ENCODE data around the gene TMEM97. TPM values are rescaled to one million over a fixed set of nuclear protein-coding genes. Genes with fewer than 3 reads are reported as not detected.

The TMEM97 gene
- total and polyA plus RNA-seq, 5 experiments from 2014 or later, result 5.9 to 10.1 (median 7.1) TPM

GRCh38 chr17:28319598-28319935 is 567 bp downstream of the TMEM97 start:
- POLR2A ChIA-PET, result interaction anchor here (1.0 to 3.7 kb wide), 3 partner anchors 15 to 631 kb away, joined by 3 to 26 read pairs (median 17); partner anchors contain the start of genes IFT20, POLDIP2 and TNFAIP1
- ATAC-seq (no peak), DNase-seq (no peak)
- Mint-ChIP-seq H3K27me3 (peaks cover 0 to 1% (median 0%) of the 10 kb centered on the region in 5 donors), H3K9me3 (no peaks in the 10 kb centered on the region), H3K36me3 (no peaks in the 10 kb centered on the region), H3K4me3 (peak overlapping the region; percentile 87 to 95 (median 90)), H3K4me1 (peaks cover 15 to 32% (median 23%) of the 10 kb centered on the region in 4 donors), H3K27ac (peak overlapping the region in 8 of 10 donors; percentile 37 to 92 (median 88))

DNA sequence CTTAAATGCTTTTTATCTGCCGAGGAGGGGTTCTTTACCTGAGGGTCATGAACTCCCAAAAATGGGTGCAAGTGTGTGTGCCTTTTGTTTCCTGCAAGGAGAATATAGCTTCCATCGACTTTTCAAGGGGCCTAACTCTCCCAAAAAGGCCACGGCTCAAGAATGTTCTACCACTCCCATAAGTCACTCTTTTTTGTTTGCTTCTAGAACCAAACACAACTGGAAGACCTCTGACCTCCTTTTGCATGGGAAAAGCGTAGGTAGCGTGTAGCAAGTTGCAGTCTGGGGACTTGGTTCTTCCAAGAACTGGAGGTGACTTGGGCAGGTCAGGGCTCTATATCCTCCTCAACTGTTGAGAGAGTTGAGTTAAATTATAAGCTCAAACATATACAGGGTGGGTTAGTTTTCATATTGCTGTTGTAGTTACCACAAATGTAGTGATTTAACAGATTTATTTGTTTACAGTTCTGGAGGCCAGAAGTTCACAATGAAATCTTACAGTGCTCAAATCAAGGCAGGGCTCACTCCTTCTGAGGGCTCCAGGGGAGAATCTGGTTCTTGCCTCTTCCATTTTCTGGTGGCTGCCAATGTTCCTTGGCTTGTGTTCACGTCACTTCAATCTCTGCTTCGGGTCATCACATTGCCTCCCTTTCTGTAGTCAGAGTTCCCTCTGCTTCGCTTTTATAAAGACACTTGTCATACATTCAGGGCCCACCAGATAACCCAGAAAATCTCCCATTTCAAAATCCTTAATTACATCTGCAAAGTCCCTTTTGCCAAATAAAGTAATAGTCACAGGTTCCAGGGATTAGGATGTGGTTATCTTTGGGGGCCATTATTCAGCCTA is 1.4 kb downstream of the TMEM97 start:
- H3K27me3 Mint-ChIP-seq, result peaks cover 0 to 1% (median 0%) of the 10 kb centered on the region in 5 donors
- ATAC-seq, result no peak

GRCh38 chr17:28324267-28324745 is 5.3 kb downstream of the TMEM97 start:
- ATAC-seq (no peak), DNase-seq (no peak)
- H3K36me3 Mint-ChIP-seq, result peaks cover 0 to 29% (median 5%) of the 10 kb centered on the region in 3 donors
- H3K9me3 Mint-ChIP-seq, result no peaks in the 10 kb centered on the region
- POLR2A ChIA-PET, result no interaction called here
- peaks cover 7 to 17% (median 10%) of the 10 kb centered on the region in 4 donors for H3K4me1 Mint-ChIP-seq
- H3K27ac Mint-ChIP-seq, result no peak overlapping the region
- no peak overlapping the region for H3K4me3 Mint-ChIP-seq
- H3K27me3 Mint-ChIP-seq, result no peaks in the 10 kb centered on the region

More for the DNA sequence above, 1.4 kb downstream of the TMEM97 start:
- DNase-seq, result no peak
- Mint-ChIP-seq H3K36me3 (no peaks in the 10 kb centered on the region), H3K27ac (peak overlapping the region in 4 of 10 donors; percentile 14 to 72 (median 53)), H3K4me3 (peak overlapping the region; percentile 87 to 95 (median 90)), H3K9me3 (no peaks in the 10 kb centered on the region), H3K4me1 (peaks cover 15 to 32% (median 23%) of the 10 kb centered on the region in 4 donors)
- POLR2A ChIA-PET, result interaction anchor here (3.7 kb wide), 1 partner anchor 14 kb away, joined by 26 read pairs; the partner anchor contains the start of genes IFT20 and TNFAIP1

GRCh38 chr17:28324781-28325180 is 5.8 kb downstream of the TMEM97 start:
- Mint-ChIP-seq H3K9me3 (no peaks in the 10 kb centered on the region), H3K4me3 (no peak overlapping the region), H3K4me1 (peaks cover 4 to 12% (median 5%) of the 10 kb centered on the region in 4 donors), H3K27ac (no peak overlapping the region), H3K36me3 (peaks cover 0 to 34% (median 5%) of the 10 kb centered on the region in 3 donors), H3K27me3 (no peaks in the 10 kb centered on the region)
- POLR2A ChIA-PET, result no interaction called here
- no peak for ATAC-seq
- no peak for DNase-seq

- DNase-seq (no peak), ATAC-seq (no peak)
- Mint-ChIP-seq H3K27me3 (no peaks in the 10 kb centered on the region), H3K4me1 (peaks cover 0 to 8% (median 1%) of the 10 kb centered on the region in 4 donors), H3K4me3 (no peak overlapping the region), H3K27ac (no peak overlapping the region), H3K9me3 (no peaks in the 10 kb centered on the region), H3K36me3 (peaks cover 0 to 34% (median 5%) of the 10 kb centered on the region in 3 donors)
- POLR2A ChIA-PET, result no interaction called here
Measured at GRCh38 chr17:28325211-28325610, 6.2 kb downstream of the TMEM97 start.

GRCh38 chr17:28326114-28326513 is 7.1 kb downstream of the TMEM97 start:
- DNase-seq (no peak), ATAC-seq (no peak)
- no peak overlapping the region for H3K4me3 Mint-ChIP-seq
- H3K27me3 Mint-ChIP-seq, result no peaks in the 10 kb centered on the region
- POLR2A ChIA-PET, result interaction anchor here (1.6 kb wide), 1 partner anchor 9 kb away, joined by 4 read pairs; the partner anchor contains the start of genes IFT20 and TNFAIP1
- peak overlapping the region in 1 of 10 donors; percentile 15 for H3K27ac Mint-ChIP-seq
- H3K9me3 Mint-ChIP-seq, result no peaks in the 10 kb centered on the region
- H3K36me3 Mint-ChIP-seq, result peaks cover 0 to 43% (median 5%) of the 10 kb centered on the region in 3 donors
- no peaks in the 10 kb centered on the region for H3K4me1 Mint-ChIP-seq

- Mint-ChIP-seq H3K4me3 (no peak overlapping the region), H3K9me3 (no peaks in the 10 kb centered on the region), H3K27ac (no peak overlapping the region), H3K27me3 (no peaks in the 10 kb centered on the region), H3K4me1 (peaks cover 0 to 4% (median 1%) of the 10 kb centered on the region in 4 donors), H3K36me3 (peaks cover 0 to 52% (median 7%) of the 10 kb centered on the region in 3 donors)
- no peak for DNase-seq
- no peak for ATAC-seq
- POLR2A ChIA-PET, result interaction anchor here (1.6 kb wide), 1 partner anchor 8 kb away, joined by 4 read pairs; the partner anchor contains the start of genes IFT20 and TNFAIP1
Measured at GRCh38 chr17:28327031-28327607, 8.1 kb downstream of the TMEM97 start.

- Mint-ChIP-seq H3K36me3 (peaks cover 0 to 54% (median 7%) of the 10 kb centered on the region in 3 donors), H3K27ac (peak overlapping the region in 1 of 10 donors; percentile 29), H3K4me1 (peaks cover 2 to 8% (median 4%) of the 10 kb centered on the region in 4 donors), H3K27me3 (no peaks in the 10 kb centered on the region), H3K4me3 (no peak overlapping the region), H3K9me3 (no peaks in the 10 kb centered on the region)
- POLR2A ChIA-PET, result no interaction called here
- DNase-seq (no peak), ATAC-seq (no peak)
Measured at GRCh38 chr17:28327709-28328108, 8.7 kb downstream of the TMEM97 start.

GRCh38 chr17:28328325-28328724 is 9.3 kb downstream of the TMEM97 start:
- Mint-ChIP-seq H3K4me1 (peaks cover 3 to 10% (median 7%) of the 10 kb centered on the region in 4 donors), H3K4me3 (no peak overlapping the region), H3K27ac (peak overlapping the region in 1 of 10 donors; percentile 11), H3K27me3 (no peaks in the 10 kb centered on the region), H3K9me3 (no peaks in the 10 kb centered on the region), H3K36me3 (peaks cover 0 to 54% (median 7%) of the 10 kb centered on the region in 3 donors)
- DNase-seq (no peak), ATAC-seq (no peak)
- POLR2A ChIA-PET, result no interaction called here

GRCh38 chr17:28330671-28331070 is 11.7 kb downstream of the TMEM97 start:
- no peak for ATAC-seq
- no peak for DNase-seq
- H3K4me1 Mint-ChIP-seq, result peaks cover 16 to 34% (median 28%) of the 10 kb centered on the region in 4 donors
- peaks cover 0 to 54% (median 7%) of the 10 kb centered on the region in 3 donors for H3K36me3 Mint-ChIP-seq
- POLR2A ChIA-PET, result no interaction called here
- H3K4me3 Mint-ChIP-seq, result no peak overlapping the region
- H3K27ac Mint-ChIP-seq, result peak overlapping the region in 1 of 10 donors; percentile 55
- no peaks in the 10 kb centered on the region for H3K9me3 Mint-ChIP-seq
- no peaks in the 10 kb centered on the region for H3K27me3 Mint-ChIP-seq

DNA sequence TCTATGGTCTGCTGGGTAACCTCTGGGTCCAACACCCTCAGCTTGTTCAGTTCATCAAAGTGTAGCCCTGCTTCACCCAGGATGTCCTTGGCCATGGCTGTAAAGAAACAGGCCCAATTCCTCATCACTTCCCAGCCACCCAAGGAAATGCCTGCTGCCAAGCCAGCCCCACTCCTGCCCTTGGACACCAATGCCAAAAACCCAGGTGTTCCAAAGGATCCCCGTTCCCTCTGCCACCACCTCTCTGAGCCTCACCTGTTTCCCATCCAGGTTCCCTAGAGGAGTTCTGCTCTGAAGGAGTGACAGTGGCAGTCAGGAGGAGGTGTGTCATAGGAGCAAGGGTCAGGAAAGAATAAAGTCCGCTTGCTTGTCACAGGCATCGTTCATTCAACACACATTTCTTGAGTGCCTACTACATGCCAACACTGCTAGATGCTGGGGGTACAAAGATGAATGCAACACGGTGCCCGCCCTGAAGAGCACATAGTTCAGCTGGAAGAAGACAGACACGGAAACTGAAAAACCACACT is 13.0 kb downstream of the TMEM97 start:
- peaks cover 20 to 47% (median 40%) of the 10 kb centered on the region in 4 donors for H3K4me1 Mint-ChIP-seq
- no peak for ATAC-seq
- H3K4me3 Mint-ChIP-seq, result peak overlapping the region in 2 of 10 donors; percentile 3 to 55
- H3K27me3 Mint-ChIP-seq, result no peaks in the 10 kb centered on the region
- H3K9me3 Mint-ChIP-seq, result no peaks in the 10 kb centered on the region
- peak overlapping the region in 3 of 10 donors; percentile 39 to 83 (median 47) for H3K27ac Mint-ChIP-seq
- peaks cover 0 to 46% (median 5%) of the 10 kb centered on the region in 3 donors for H3K36me3 Mint-ChIP-seq
- DNase-seq, result no peak
- POLR2A ChIA-PET, result no interaction called here

GRCh38 chr17:28333083-28333746 is 14.2 kb downstream of the TMEM97 start:
- DNase-seq, result no peak
- peak overlapping the region in 8 of 10 donors; percentile 13 to 99 (median 75) for H3K27ac Mint-ChIP-seq
- no peaks in the 10 kb centered on the region for H3K9me3 Mint-ChIP-seq
- peak overlapping the region in 7 of 10 donors; percentile 9 to 99 (median 95) for H3K4me3 Mint-ChIP-seq
- peaks cover 0 to 36% (median 5%) of the 10 kb centered on the region in 3 donors for H3K36me3 Mint-ChIP-seq
- no peaks in the 10 kb centered on the region for H3K27me3 Mint-ChIP-seq
- ATAC-seq, result no peak
- POLR2A ChIA-PET, result interaction anchor here (3.8 kb wide), 1 partner anchor 14 kb away, joined by 26 read pairs; the partner anchor contains the start of gene TMEM97
- H3K4me1 Mint-ChIP-seq, result peaks cover 29 to 59% (median 50%) of the 10 kb centered on the region in 4 donors
